Stimulated activated CD8-positive, alpha-beta memory T cell treated with anti-CD3 and anti-CD28 coated beads, Interleukin-2, amount 100 ng/mL, for 48 hours (primary cell): ENCODE data around the gene BPI.
"Not testable (repeated sequence)": the region's sequence is repeated elsewhere in the genome, so short reads cannot be mapped to it uniquely, and the experiment has no call there.

Source experiments
- DNase-seq, 2 donors: peaks; one replicate each; pipeline ENCODE4 v3.0.0-alpha.2; 2020; ENCODE audit warnings: low read depth in 2 of 2

BPI gene

GRCh38 chr20:38303908-38304379, at the start of gene BPI:
BPI (plus strand) TSS chr20:38304156; CDS start chr20:38304224, 68 bp downstream.
- DNase-seq: no peak

GRCh38 chr20:38254621-38255020, 49.3 kb upstream of the BPI start:
- DNase-seq: not testable (repeated sequence)

- no peak for DNase-seq
Observed at GRCh38 chr20:38255393-38255792, 48.6 kb upstream of the BPI start.

- no peak for DNase-seq
Observed at GRCh38 chr20:38256021-38256420, 47.9 kb upstream of the BPI start.

- DNase-seq: no peak
Observed at GRCh38 chr20:38256966-38257365, 47.0 kb upstream of the BPI start.

- no peak for DNase-seq
Observed at GRCh38 chr20:38258545-38259215, 45.3 kb upstream of the BPI start.

- no peak for DNase-seq
Observed at GRCh38 chr20:38260025-38260377, 44.0 kb upstream of the BPI start.

GRCh38 chr20:38260378-38261053, 43.4 kb upstream of the BPI start, which contains the start of gene KIAA1755:
KIAA1755 (minus strand) TSS chr20:38260735; CDS start chr20:38260500, 235 bp downstream.
- no peak for DNase-seq

- no peak for DNase-seq
Observed at GRCh38 chr20:38261054-38261390, 42.9 kb upstream of the BPI start.

- no peak for DNase-seq
Observed at GRCh38 chr20:38262931-38263330, 41.0 kb upstream of the BPI start.

GRCh38 chr20:38266426-38266825, 37.5 kb upstream of the BPI start:
- no peak for DNase-seq

- DNase-seq: no peak
Observed at GRCh38 chr20:38267296-38267695, 36.7 kb upstream of the BPI start.

GRCh38 chr20:38267901-38268514, 35.9 kb upstream of the BPI start:
- DNase-seq: no peak

- DNase-seq: no peak
Observed at GRCh38 chr20:38269040-38269439, 34.9 kb upstream of the BPI start.

GRCh38 chr20:38269715-38270114, 34.2 kb upstream of the BPI start:
- no peak for DNase-seq

- no peak for DNase-seq
Observed at GRCh38 chr20:38270869-38271605, 32.9 kb upstream of the BPI start.

- no peak for DNase-seq
Observed at GRCh38 chr20:38271608-38272120, 32.3 kb upstream of the BPI start.

- no peak for DNase-seq
Observed at GRCh38 chr20:38272398-38272797, 31.6 kb upstream of the BPI start.

- DNase-seq: no peak
Observed at GRCh38 chr20:38272961-38273360, 31.0 kb upstream of the BPI start.

- no peak for DNase-seq
Observed at GRCh38 chr20:38275815-38276550, 28.0 kb upstream of the BPI start.

- no peak for DNase-seq
Observed at GRCh38 chr20:38277285-38277684, 26.7 kb upstream of the BPI start.
